ENCODE results near the gene MUC5AC. TPM values are rescaled to one million over a fixed set of nuclear protein-coding genes. Genes with fewer than 3 reads are reported as not detected.

The MUC5AC gene
- total and polyA plus RNA-seq, 2 experiments from 2014 or later = not detected

DNA sequence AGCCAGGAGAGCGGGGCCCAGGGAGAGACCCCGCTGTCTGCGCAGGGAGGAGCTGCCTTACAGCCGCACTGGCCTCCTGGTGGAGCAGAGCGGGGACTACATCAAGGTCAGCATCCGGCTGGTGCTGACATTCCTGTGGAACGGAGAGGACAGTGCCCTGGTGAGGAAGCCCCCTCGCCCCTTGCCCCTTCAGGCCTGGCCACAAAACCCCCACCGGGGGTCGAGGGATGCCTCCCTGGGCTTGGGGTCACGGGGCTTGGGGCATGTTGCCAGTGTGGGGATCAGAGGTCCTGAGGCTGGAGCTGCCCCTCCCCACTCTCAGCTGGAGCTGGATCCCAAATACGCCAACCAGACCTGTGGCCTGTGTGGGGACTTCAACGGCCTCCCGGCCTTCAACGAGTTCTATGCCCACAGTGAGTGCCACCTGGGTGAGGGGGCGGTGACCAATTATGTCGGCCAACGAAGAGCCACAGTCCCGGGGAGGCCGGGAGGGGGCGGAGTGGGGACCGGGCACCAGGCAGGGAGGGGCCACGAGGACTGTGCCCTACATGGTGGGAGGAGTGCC lies 69.3 kb downstream of the MUC5AC start:
- no peaks in the 10 kb centered on the region for H3K4me1 ChIP-seq (ENCODE audit: insufficient read depth)
- no peak for TF ChIP-seq EZH2 (IDR thresholded peaks at IDR 0.05; ENCODE audit: insufficient read depth, poor library complexity, severe bottlenecking)
- DNase-seq = peak; percentile 47
- H3K9me2 ChIP-seq (ENCODE audit: insufficient read depth) = no peaks in the 10 kb centered on the region
- H3K9ac ChIP-seq = no peak overlapping the region
- H3K36me3 ChIP-seq (ENCODE audit: low read depth) = no peaks in the 10 kb centered on the region
- H3F3A ChIP-seq (ENCODE audit: insufficient read depth) = no peaks in the 10 kb centered on the region
- H3K4me2 ChIP-seq (ENCODE audit: unreplicated experiment) = no peak overlapping the region
- WGBS, 2 experiments (ENCODE audit: low coverage in 1 of 2, low lambda C conversion rate in 2 of 2, missing lambda C conversion rate in 2 of 2) = 35% methylated on average over 12 to 23 of the region's 23 CpGs
- H3K79me2 ChIP-seq (ENCODE audit: insufficient read depth) = no peaks in the 10 kb centered on the region
- no peaks in the 10 kb centered on the region for H3K9me3 ChIP-seq (ENCODE audit: low read depth)
- H4K20me1 ChIP-seq (ENCODE audit: insufficient read depth) = no peaks in the 10 kb centered on the region
- in situ Hi-C loops (cut with MboI) = no loop called here
- H3K27me3 ChIP-seq (replicated peaks; ENCODE audit: insufficient read depth) = peaks cover 5% of the 10 kb centered on the region; the same call in 1 of the 2 replicates
- H3K4me3 ChIP-seq = no peak overlapping the region
- no peak overlapping the region for H2AFZ ChIP-seq
- no peak overlapping the region for H3K27ac ChIP-seq

DNA sequence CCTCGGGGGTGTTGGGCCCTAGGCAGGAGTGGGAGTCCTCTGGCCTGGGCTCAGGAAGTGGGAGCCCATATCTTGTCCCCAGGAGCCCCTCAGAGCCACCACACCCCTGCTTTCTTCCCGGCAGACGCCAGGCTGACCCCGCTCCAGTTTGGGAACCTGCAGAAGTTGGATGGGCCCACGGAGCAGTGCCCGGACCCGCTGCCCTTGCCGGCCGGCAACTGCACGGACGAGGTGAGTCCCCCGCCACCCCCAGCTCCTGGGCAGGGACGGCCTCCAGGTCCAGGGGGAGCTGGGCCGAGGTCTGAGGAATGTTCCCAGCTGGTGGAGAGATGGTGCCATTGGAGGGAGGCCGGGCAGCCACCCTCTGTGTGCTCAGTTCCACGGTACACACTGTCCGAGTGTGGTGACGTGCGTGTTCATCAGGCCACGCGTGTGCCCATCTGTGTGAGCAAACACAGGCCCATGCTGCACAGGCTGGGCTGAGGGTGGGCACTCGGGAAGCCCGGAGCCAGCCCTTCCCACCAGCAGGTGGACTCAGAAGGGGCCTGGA lies 69.9 kb downstream of the MUC5AC start:
- no peak overlapping the region for H3K4me3 ChIP-seq
- H4K20me1 ChIP-seq (ENCODE audit: insufficient read depth) = no peaks in the 10 kb centered on the region
- 61 to 63% methylated on average over 22 to 23 of the region's 23 CpGs for WGBS, 2 experiments (ENCODE audit: low coverage in 1 of 2, low lambda C conversion rate in 2 of 2, missing lambda C conversion rate in 2 of 2)
- no peaks in the 10 kb centered on the region for H3K36me3 ChIP-seq (ENCODE audit: low read depth)
- no peak overlapping the region for H3K27ac ChIP-seq
- no peak for TF ChIP-seq EZH2 (IDR thresholded peaks at IDR 0.05; ENCODE audit: insufficient read depth, poor library complexity, severe bottlenecking)
- TF ChIP-seq EZH2phosphoT487 (IDR thresholded peaks at IDR 0.05; ENCODE audit: insufficient read depth, low read depth) = no peak
- H3K9me2 ChIP-seq (ENCODE audit: insufficient read depth) = no peaks in the 10 kb centered on the region
- no peak overlapping the region for H2AFZ ChIP-seq
- DNase-seq = no peak
- H3K4me2 ChIP-seq (ENCODE audit: unreplicated experiment) = no peak overlapping the region
- H3K4me1 ChIP-seq (ENCODE audit: insufficient read depth) = no peaks in the 10 kb centered on the region
- in situ Hi-C loops (cut with MboI) = no loop called here
- H3F3A ChIP-seq (ENCODE audit: insufficient read depth) = no peaks in the 10 kb centered on the region
- H3K79me2 ChIP-seq (ENCODE audit: insufficient read depth) = no peaks in the 10 kb centered on the region
- peaks cover 5% of the 10 kb centered on the region; the same call in 1 of the 2 replicates for H3K27me3 ChIP-seq (replicated peaks; ENCODE audit: insufficient read depth)
- H3K9me3 ChIP-seq (ENCODE audit: low read depth) = no peaks in the 10 kb centered on the region
- H3K9ac ChIP-seq = no peak overlapping the region

DNA sequence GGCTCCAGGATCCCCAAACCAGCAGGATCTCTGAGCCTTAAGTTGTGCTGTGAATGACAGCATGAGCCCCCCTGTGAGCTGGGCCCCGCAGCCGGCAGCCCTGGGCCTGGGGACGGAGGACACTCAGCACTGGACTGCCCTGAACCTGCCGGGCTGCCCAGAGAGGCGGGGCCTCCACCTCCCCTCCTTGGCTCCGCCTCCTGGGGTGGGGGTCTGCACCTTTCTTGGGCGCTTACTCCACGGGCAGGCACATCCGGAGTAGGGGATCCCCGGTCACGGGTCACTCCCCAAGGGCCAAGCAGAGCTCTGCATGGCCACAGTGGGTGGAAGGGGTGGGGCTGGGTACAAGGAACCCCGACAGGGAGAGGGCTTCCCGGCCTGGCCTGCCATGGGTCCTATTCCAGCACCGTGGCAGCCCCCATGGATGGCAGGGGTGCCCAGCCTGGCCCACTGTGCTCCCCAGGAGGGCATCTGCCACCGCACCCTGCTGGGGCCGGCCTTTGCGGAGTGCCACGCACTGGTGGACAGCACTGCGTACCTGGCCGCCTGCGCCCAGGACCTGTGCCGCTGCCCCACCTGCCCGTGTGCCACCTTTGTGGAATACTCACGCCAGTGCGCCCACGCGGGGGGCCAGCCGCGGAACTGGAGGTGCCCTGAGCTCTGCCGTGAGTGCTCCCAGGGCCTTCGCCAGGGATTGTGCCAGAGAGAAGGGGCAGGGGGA lies 70.5 kb downstream of the MUC5AC start:
- in situ Hi-C loops (cut with MboI) = no loop called here
- H3K4me3 ChIP-seq = no peak overlapping the region
- no peaks in the 10 kb centered on the region for H3K36me3 ChIP-seq (ENCODE audit: low read depth)
- H3K4me1 ChIP-seq (ENCODE audit: insufficient read depth) = no peaks in the 10 kb centered on the region
- no peaks in the 10 kb centered on the region for H3F3A ChIP-seq (ENCODE audit: insufficient read depth)
- H3K9me2 ChIP-seq (ENCODE audit: insufficient read depth) = no peaks in the 10 kb centered on the region
- H4K20me1 ChIP-seq (ENCODE audit: insufficient read depth) = no peaks in the 10 kb centered on the region
- no peaks in the 10 kb centered on the region for H3K9me3 ChIP-seq (ENCODE audit: low read depth)
- 60 to 64% methylated on average over 22 to 29 of the region's 31 CpGs for WGBS, 2 experiments (ENCODE audit: low coverage in 1 of 2, low lambda C conversion rate in 2 of 2, missing lambda C conversion rate in 2 of 2)
- no peak overlapping the region for H3K27ac ChIP-seq
- H3K27me3 ChIP-seq (replicated peaks; ENCODE audit: insufficient read depth) = peaks cover 5% of the 10 kb centered on the region; the same call in 1 of the 2 replicates
- H3K9ac ChIP-seq = no peak overlapping the region
- no peak overlapping the region for H3K4me2 ChIP-seq (ENCODE audit: unreplicated experiment)
- no peak for DNase-seq
- no peak overlapping the region for H2AFZ ChIP-seq
- H3K79me2 ChIP-seq (ENCODE audit: insufficient read depth) = no peaks in the 10 kb centered on the region
- TF ChIP-seq EZH2phosphoT487 (IDR thresholded peaks at IDR 0.05; ENCODE audit: insufficient read depth, low read depth) = no peak
- no peak for TF ChIP-seq EZH2 (IDR thresholded peaks at IDR 0.05; ENCODE audit: insufficient read depth, poor library complexity, severe bottlenecking)

DNA sequence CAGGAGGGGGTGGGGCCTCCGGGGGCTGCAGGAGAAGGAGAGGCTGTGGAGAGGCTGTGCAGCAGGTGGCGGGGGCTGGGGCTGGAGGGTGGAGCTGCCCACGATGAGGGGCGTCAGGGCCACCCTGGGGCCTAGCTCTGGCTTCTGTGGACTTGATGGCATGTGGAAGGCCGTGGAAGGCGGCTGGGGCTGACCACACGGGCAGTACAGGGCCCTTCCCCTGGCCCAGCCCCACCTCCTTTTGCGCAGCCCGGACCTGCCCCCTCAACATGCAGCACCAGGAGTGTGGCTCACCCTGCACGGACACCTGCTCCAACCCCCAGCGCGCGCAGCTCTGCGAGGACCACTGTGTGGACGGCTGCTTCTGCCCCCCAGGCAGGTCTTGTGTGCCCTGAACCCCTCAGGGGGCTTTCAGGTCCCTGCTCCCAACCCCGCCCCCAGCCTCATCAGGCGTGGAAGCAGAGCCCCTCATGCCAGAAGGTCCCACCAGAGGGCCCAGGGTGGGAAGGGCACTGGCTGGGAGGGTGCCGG lies 71.2 kb downstream of the MUC5AC start:
- DNase-seq = no peak
- Histone ChIP-seq H3K27ac (no peak overlapping the region), H3K27me3 (replicated peaks; ENCODE audit: insufficient read depth) (no peaks in the 10 kb centered on the region), H3K4me2 (ENCODE audit: unreplicated experiment) (no peak overlapping the region), H3K9me2 (ENCODE audit: insufficient read depth) (no peaks in the 10 kb centered on the region), H3F3A (ENCODE audit: insufficient read depth) (no peaks in the 10 kb centered on the region), H3K4me1 (ENCODE audit: insufficient read depth) (no peaks in the 10 kb centered on the region), H3K9me3 (ENCODE audit: low read depth) (no peaks in the 10 kb centered on the region), H4K20me1 (ENCODE audit: insufficient read depth) (no peaks in the 10 kb centered on the region), H3K79me2 (ENCODE audit: insufficient read depth) (no peaks in the 10 kb centered on the region), H2AFZ (no peak overlapping the region), H3K36me3 (ENCODE audit: low read depth) (no peaks in the 10 kb centered on the region), H3K4me3 (no peak overlapping the region), H3K9ac (no peak overlapping the region)
- 57 to 82% methylated on average over 11 to 16 of the region's 18 CpGs for WGBS, 2 experiments (ENCODE audit: low coverage in 1 of 2, low lambda C conversion rate in 2 of 2, missing lambda C conversion rate in 2 of 2)
- in situ Hi-C loops (cut with MboI) = no loop called here
- TF ChIP-seq EZH2 (IDR thresholded peaks at IDR 0.05; ENCODE audit: insufficient read depth, poor library complexity, severe bottlenecking) = no peak
- no peak for TF ChIP-seq EZH2phosphoT487 (IDR thresholded peaks at IDR 0.05; ENCODE audit: insufficient read depth, low read depth)

All from GM23248 (cell line).